Omental fat pad (tissue), 4 donors: Measurements from ENCODE around the gene PCDHB6. TPM values are rescaled to one million over a fixed set of nuclear protein-coding genes. Genes with fewer than 3 reads are reported as not detected.
"Not testable (repeated sequence)": the region's sequence is repeated elsewhere in the genome, so short reads cannot be mapped to it uniquely, and the experiment has no call there.

Experiments
- ATAC-seq: fragments of 150-250 bp; one replicate; pipeline ENCODE4 v1.9.1; 2016; ENCODE audit warnings: mild to moderate bottlenecking, moderate library complexity; ENCODE audit not compliant: low FRiP score
- DNase-seq: peaks from one replicate; pipeline ENCODE4 v3.0.0-alpha.2; 2019; ENCODE audit warnings: low spot score
- total RNA-seq, 4 donors: library from RNA; depleted of rRNA; stranded (reverse); fragments of >200 nt; gene quantifications; one replicate each; pipeline ENCODE4 v1.1.0, GENCODE V29; 2016
- TF ChIP-seq, protein P1 (sequence below), 3 donors: fragments of 450-650 bp; IDR thresholded peaks; one replicate each; pipeline ENCODE4 v1.5.1; 2016 to 2017; ENCODE audit warnings: antibody characterized with exemption in 3 of 3, mild to moderate bottlenecking in 3 of 3, moderate library complexity in 2 of 3

PCDHB6 gene
- total RNA-seq, 4 donors from 2014 or later, result 0.38 to 1.4 (median 0.47) TPM

DNA sequence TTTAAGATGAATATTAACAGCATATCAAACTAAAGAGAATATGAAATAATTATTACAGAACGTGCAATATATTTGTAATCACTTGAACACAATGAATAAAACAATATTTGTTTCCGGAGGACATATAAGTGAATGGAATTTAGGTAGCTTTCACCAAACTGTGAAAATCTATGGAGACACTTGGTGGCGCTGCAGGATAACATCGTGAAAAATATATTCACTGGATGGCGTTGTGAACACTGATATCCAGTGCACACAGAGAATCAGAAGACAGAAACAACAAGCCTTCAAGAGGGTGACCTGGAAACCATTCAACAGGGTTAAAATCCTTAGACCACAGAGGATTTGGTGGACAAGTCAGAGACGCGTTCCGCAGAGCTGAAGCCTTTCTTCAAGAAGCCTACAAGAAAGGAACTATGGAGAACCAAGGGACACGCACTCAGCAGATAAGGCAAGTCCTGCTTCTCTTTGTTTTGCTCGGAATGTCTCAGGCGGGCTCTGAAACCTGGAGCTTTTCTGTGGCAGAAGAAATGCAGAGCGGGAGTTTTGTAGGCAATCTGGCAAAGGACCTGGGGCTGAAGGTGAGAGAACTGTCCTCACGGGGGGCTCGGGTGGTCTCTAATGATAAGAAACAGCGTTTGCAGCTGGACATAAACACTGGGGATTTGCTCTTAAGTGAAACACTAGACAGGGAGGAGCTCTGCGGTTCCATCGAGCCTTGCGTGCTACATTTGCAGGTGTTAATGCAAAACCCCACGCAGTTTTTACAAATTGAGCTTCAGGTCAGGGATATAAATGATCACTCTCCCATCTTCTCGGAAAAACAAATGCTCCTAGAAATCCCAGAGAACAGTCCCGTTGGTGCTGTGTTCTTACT is 49.7 kb downstream of the PCDHB6 start, which contains the start of gene PCDHB11:
Gene PCDHB11, plus strand, starts transcription at position 269 of the 877 bp plus-strand sequence. Its CDS starts 148 bp downstream, at position 417.
- no peak for ATAC-seq
- TF ChIP-seq, protein P1, sequence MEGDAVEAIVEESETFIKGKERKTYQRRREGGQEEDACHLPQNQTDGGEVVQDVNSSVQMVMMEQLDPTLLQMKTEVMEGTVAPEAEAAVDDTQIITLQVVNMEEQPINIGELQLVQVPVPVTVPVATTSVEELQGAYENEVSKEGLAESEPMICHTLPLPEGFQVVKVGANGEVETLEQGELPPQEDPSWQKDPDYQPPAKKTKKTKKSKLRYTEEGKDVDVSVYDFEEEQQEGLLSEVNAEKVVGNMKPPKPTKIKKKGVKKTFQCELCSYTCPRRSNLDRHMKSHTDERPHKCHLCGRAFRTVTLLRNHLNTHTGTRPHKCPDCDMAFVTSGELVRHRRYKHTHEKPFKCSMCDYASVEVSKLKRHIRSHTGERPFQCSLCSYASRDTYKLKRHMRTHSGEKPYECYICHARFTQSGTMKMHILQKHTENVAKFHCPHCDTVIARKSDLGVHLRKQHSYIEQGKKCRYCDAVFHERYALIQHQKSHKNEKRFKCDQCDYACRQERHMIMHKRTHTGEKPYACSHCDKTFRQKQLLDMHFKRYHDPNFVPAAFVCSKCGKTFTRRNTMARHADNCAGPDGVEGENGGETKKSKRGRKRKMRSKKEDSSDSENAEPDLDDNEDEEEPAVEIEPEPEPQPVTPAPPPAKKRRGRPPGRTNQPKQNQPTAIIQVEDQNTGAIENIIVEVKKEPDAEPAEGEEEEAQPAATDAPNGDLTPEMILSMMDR (IDR thresholded peaks at IDR 0.05), result no peak
- no peak for DNase-seq

DNA sequence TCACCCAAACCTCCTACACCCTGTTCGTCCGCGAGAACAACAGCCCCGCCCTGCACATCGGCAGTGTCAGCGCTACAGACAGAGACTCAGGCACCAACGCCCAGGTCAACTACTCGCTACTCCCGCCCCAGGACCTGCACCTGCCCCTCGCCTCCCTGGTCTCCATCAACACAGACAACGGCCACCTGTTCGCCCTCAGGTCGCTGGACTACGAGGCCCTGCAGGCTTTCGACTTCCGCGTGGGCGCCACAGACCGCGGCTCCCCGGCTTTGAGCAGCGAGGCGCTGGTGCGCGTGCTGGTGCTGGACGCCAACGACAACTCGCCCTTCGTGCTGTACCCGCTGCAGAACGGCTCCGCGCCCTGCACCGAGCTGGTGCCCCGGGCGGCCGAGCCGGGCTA is 51.3 kb downstream of the PCDHB6 start:
- not testable (repeated sequence) for ATAC-seq, DNase-seq

- not testable (repeated sequence) for ATAC-seq, DNase-seq
Measured at GRCh38 chr5:141201646-141202045, 51.8 kb downstream of the PCDHB6 start.

Other genes starting within 250 kb of the PCDHB6 start
- 1 to 10 TPM in 2 of 4 donors, under 1 TPM in 2; 0.47 to 2.1 (median 0.87) TPM for gene PCDHAC1, start 223.8 kb upstream of the PCDHB6 start, total RNA-seq
- 10 to 100 TPM in 1 of 4 donors, 1 to 10 TPM in 3; 3.1 to 10.0 (median 3.8) TPM for gene PCDHAC2, start 183.6 kb upstream of the PCDHB6 start, total RNA-seq
- under 1 TPM in 2 of 4 donors, not detected in 2; under 0.01 to 0.09 TPM for gene PCDHB1, start 98.7 kb upstream of the PCDHB6 start, total RNA-seq
- 1 to 10 TPM; 2.2 to 4.9 (median 2.8) TPM for gene PCDHB2, start 55.4 kb upstream of the PCDHB6 start, total RNA-seq
- gene PCDHB3, start 49.6 kb upstream of the PCDHB6 start, total RNA-seq, result 1 to 10 TPM; 1.4 to 4.4 (median 1.9) TPM
- 1 to 10 TPM; 1.2 to 6.9 (median 3.2) TPM for gene PCDHB4, start 28.2 kb upstream of the PCDHB6 start, total RNA-seq
- 1 to 10 TPM; 1.1 to 6.5 (median 2.7) TPM for gene PCDHB5, start 14.9 kb upstream of the PCDHB6 start, total RNA-seq
- gene PCDHB7, start 22.6 kb downstream of the PCDHB6 start, total RNA-seq, result 1 to 10 TPM in 3 of 4 donors, under 1 TPM in 1; 0.94 to 3.3 (median 1.5) TPM
- gene PCDHB8, start 27.7 kb downstream of the PCDHB6 start, total RNA-seq, result under 1 TPM; 0.44 to 0.63 (median 0.53) TPM
- 1 to 10 TPM; 2.3 to 6.1 (median 3.6) TPM for gene PCDHB16, start 32.3 kb downstream of the PCDHB6 start, total RNA-seq
- 1 to 10 TPM; 1.3 to 4.7 (median 2.8) TPM for gene PCDHB9, start 37.1 kb downstream of the PCDHB6 start, total RNA-seq
- 1 to 10 TPM in 3 of 4 donors, under 1 TPM in 1; 0.96 to 3.6 (median 1.2) TPM for gene PCDHB10, start 42.3 kb downstream of the PCDHB6 start, total RNA-seq
- 1 to 10 TPM; 1.3 to 2.4 (median 1.7) TPM for gene PCDHB11, start 49.6 kb downstream of the PCDHB6 start, total RNA-seq
- 1 to 10 TPM; 1.9 to 4.4 (median 2.5) TPM for gene PCDHB12, start 58.7 kb downstream of the PCDHB6 start, total RNA-seq
- gene PCDHB13, start 63.9 kb downstream of the PCDHB6 start, total RNA-seq, result 1 to 10 TPM; 1.8 to 7.7 (median 3.0) TPM
- 1 to 10 TPM; 2.0 to 7.1 (median 3.1) TPM for gene PCDHB14, start 73.3 kb downstream of the PCDHB6 start, total RNA-seq
- gene PCDHB15, start 95.3 kb downstream of the PCDHB6 start, total RNA-seq, result 1 to 10 TPM; 2.0 to 6.0 (median 3.3) TPM
- gene SLC25A2, start 154.0 kb downstream of the PCDHB6 start, total RNA-seq, result 1 to 10 TPM in 1 of 4 donors, under 1 TPM in 1, not detected in 2; 0.46 to 2.0 TPM
- gene TAF7, start 170.7 kb downstream of the PCDHB6 start, total RNA-seq, result 10 to 100 TPM; 43.7 to 57.8 (median 52.5) TPM
- gene PCDHGA1, start 180.5 kb downstream of the PCDHB6 start, total RNA-seq, result 1 to 10 TPM in 1 of 4 donors, under 1 TPM in 3; 0.12 to 2.2 (median 0.59) TPM
- 1 to 10 TPM; 2.0 to 6.6 (median 4.0) TPM for gene PCDHGA2, start 188.7 kb downstream of the PCDHB6 start, total RNA-seq
- 1 to 10 TPM; 2.3 to 6.3 (median 2.8) TPM for gene PCDHGA3, start 193.8 kb downstream of the PCDHB6 start, total RNA-seq
- 1 to 10 TPM; 1.4 to 6.0 (median 2.2) TPM for gene PCDHGB1, start 200.0 kb downstream of the PCDHB6 start, total RNA-seq
- gene PCDHGA4, start 205.0 kb downstream of the PCDHB6 start, total RNA-seq, result 1 to 10 TPM; 2.6 to 9.0 (median 3.9) TPM
- 10 to 100 TPM in 1 of 4 donors, 1 to 10 TPM in 3; 2.5 to 15.3 (median 4.4) TPM for gene PCDHGB2, start 209.9 kb downstream of the PCDHB6 start, total RNA-seq
- gene PCDHGA5, start 214.1 kb downstream of the PCDHB6 start, total RNA-seq, result 10 to 100 TPM in 1 of 4 donors, 1 to 10 TPM in 3; 2.0 to 14.5 (median 3.3) TPM
- gene PCDHGB3, start 220.2 kb downstream of the PCDHB6 start, total RNA-seq, result 10 to 100 TPM in 1 of 4 donors, 1 to 10 TPM in 3; 2.5 to 13.2 (median 3.9) TPM
- gene PCDHGA6, start 223.8 kb downstream of the PCDHB6 start, total RNA-seq, result 1 to 10 TPM; 3.0 to 6.9 (median 4.6) TPM
- 1 to 10 TPM; 1.1 to 9.0 (median 3.6) TPM for gene PCDHGA7, start 232.7 kb downstream of the PCDHB6 start, total RNA-seq
- 10 to 100 TPM in 1 of 4 donors, 1 to 10 TPM in 3; 2.4 to 14.5 (median 6.1) TPM for gene PCDHGB4, start 237.6 kb downstream of the PCDHB6 start, total RNA-seq
- gene PCDHGA8, start 242.6 kb downstream of the PCDHB6 start, total RNA-seq, result 1 to 10 TPM in 3 of 4 donors, under 1 TPM in 1; 0.72 to 7.4 (median 2.2) TPM
- gene PCDHGB5, start 247.9 kb downstream of the PCDHB6 start, total RNA-seq, result 10 to 100 TPM in 1 of 4 donors, 1 to 10 TPM in 3; 6.5 to 18.8 (median 8.9) TPM